NCI-H748 (cell line): ENCODE results near the gene AATF.
"Not testable (repeated sequence)": the region's sequence is repeated elsewhere in the genome, so short reads cannot be mapped to it uniquely, and the experiment has no call there.

Source experiments
- DNase-seq: peaks from one replicate; lab custom pipeline; 2025; ENCODE audit not compliant: unreplicated experiment; lab: John Stamatoyannopoulos, UW

The AATF gene

GRCh38 chr17:37068266-37068665 lies 119.5 kb downstream of the AATF start:
- no peak for DNase-seq

- peak; percentile 34 for DNase-seq
Observed at GRCh38 chr17:37069087-37069486, 120.3 kb downstream of the AATF start.

GRCh38 chr17:37073464-37073863 lies 124.7 kb downstream of the AATF start:
- not testable (repeated sequence) for DNase-seq

GRCh38 chr17:37079065-37079708 lies 130.4 kb downstream of the AATF start:
- DNase-seq = no peak

- DNase-seq = no peak
Observed at GRCh38 chr17:37079735-37080134, 131.0 kb downstream of the AATF start.

- no peak for DNase-seq
Observed at GRCh38 chr17:37081287-37081686, 132.5 kb downstream of the AATF start.

- no peak for DNase-seq
Observed at GRCh38 chr17:37082311-37082860, 133.6 kb downstream of the AATF start.

GRCh38 chr17:37082985-37083384 lies 134.2 kb downstream of the AATF start:
- DNase-seq = no peak

GRCh38 chr17:37083456-37083855 lies 134.7 kb downstream of the AATF start:
- DNase-seq = no peak

GRCh38 chr17:37084372-37084771 lies 135.6 kb downstream of the AATF start:
- no peak for DNase-seq

GRCh38 chr17:37086334-37086733 lies 137.6 kb downstream of the AATF start:
- DNase-seq = no peak

GRCh38 chr17:37086948-37087347 lies 138.2 kb downstream of the AATF start:
- DNase-seq = no peak

- no peak for DNase-seq
Observed at GRCh38 chr17:37087683-37088082, 138.9 kb downstream of the AATF start.

- peak; percentile 84 for DNase-seq
Observed at GRCh38 chr17:37088459-37088858, 139.7 kb downstream of the AATF start.

- no peak for DNase-seq
Observed at GRCh38 chr17:37088913-37089312, 140.2 kb downstream of the AATF start.

GRCh38 chr17:37089956-37090355 lies 141.2 kb downstream of the AATF start:
- peak; percentile 77 for DNase-seq

- no peak for DNase-seq
Observed at GRCh38 chr17:37090941-37091340, 142.2 kb downstream of the AATF start.

GRCh38 chr17:37092071-37092470 lies 143.3 kb downstream of the AATF start:
- DNase-seq = no peak

GRCh38 chr17:37092701-37093100 lies 143.9 kb downstream of the AATF start:
- no peak for DNase-seq

GRCh38 chr17:37094391-37094790 lies 145.6 kb downstream of the AATF start:
- no peak for DNase-seq

GRCh38 chr17:37096071-37096470 lies 147.3 kb downstream of the AATF start:
- DNase-seq = no peak

- DNase-seq = no peak
Observed at GRCh38 chr17:37097154-37097553, 148.4 kb downstream of the AATF start.

- no peak for DNase-seq
Observed at GRCh38 chr17:37098152-37098551, 149.4 kb downstream of the AATF start.
